Esophagus (tissue), 2 donors: Measurements from ENCODE around the gene OASL. TPM values are rescaled to one million over a fixed set of nuclear protein-coding genes. Genes with fewer than 3 reads are reported as not detected.

Source experiments
- H3K27ac ChIP-seq, 2 donors: one replicate each; pipeline ENCODE4 v1.5.1; 2013; ENCODE audit warnings: low read depth in 2 of 2, mild to moderate bottlenecking in 2 of 2, inconsistent platforms in 1 of 2, low read length in 1 of 2, moderate library complexity in 1 of 2
- H3K27me3 ChIP-seq, 2 donors: one replicate each; pipeline ENCODE4 v1.6.1; 2013; ENCODE audit warnings: low read length in 2 of 2, control low read depth in 1 of 2, mild to moderate bottlenecking in 1 of 2; ENCODE audit not compliant: insufficient read depth in 2 of 2, control insufficient read depth in 1 of 2
- H3K36me3 ChIP-seq, 2 donors: one replicate each; pipeline ENCODE4 v1.6.1; 2013; ENCODE audit warnings: low read length in 1 of 2; ENCODE audit not compliant: control insufficient read depth in 2 of 2, insufficient read depth in 2 of 2
- H3K4me1 ChIP-seq, 2 donors: one replicate each; pipeline ENCODE4 v1.6.1; 2013; ENCODE audit warnings: low read length in 1 of 2; ENCODE audit not compliant: control insufficient read depth in 2 of 2, insufficient read depth in 2 of 2
- H3K4me3 ChIP-seq, 2 donors: one replicate each; pipeline ENCODE4 v1.5.1; 2013; ENCODE audit warnings: low read length in 2 of 2, mild to moderate bottlenecking in 2 of 2, low read depth in 1 of 2, moderate library complexity in 1 of 2
- H3K9me3 ChIP-seq, 2 donors: one replicate each; pipeline ENCODE4 v1.6.1; 2013; ENCODE audit warnings: mild to moderate bottlenecking in 2 of 2, low read depth in 1 of 2, low read length in 1 of 2, moderate library complexity in 1 of 2; ENCODE audit not compliant: control insufficient read depth in 2 of 2, insufficient read depth in 1 of 2
- WGBS, 2 donors: extraction: QIAGEN DNeasy Blood & Tissue Kit; methylation state at CpG; one replicate each; pipeline ENCODE4 v1.1.7; 2013; 5-methylcytosine and 5-hydroxymethylcytosine counted together
- polyA plus RNA-seq, 2 donors: library from polyadenylated mRNA; stranded (reverse); fragments of 200-250 nt; gene quantifications; one replicate each; pipeline ENCODE4 v1.2.3, GENCODE V29; 2013
- donor health status: healthy with polysubstance abuse.
- donor health status: Bipolar disorder and iron deficiency.

The OASL gene
- polyA plus RNA-seq, 2 donors: 0.90 to 1.9 TPM

- Histone ChIP-seq H3K27ac (no peak overlapping the region), H3K9me3 (no peaks in the 10 kb centered on the region), H3K4me1 (no peaks in the 10 kb centered on the region), H3K36me3 (no peaks in the 10 kb centered on the region), H3K4me3 (no peak overlapping the region), H3K27me3 (no peaks in the 10 kb centered on the region)
- 79 to 83% methylated on average over 3 of the region's 3 CpGs for WGBS, 2 donors
Observed at GRCh38 chr12:120984351-120984898, 54.6 kb downstream of the OASL start.

- Histone ChIP-seq H3K4me1 (no peaks in the 10 kb centered on the region), H3K27ac (no peak overlapping the region), H3K27me3 (no peaks in the 10 kb centered on the region), H3K4me3 (no peak overlapping the region), H3K9me3 (no peaks in the 10 kb centered on the region), H3K36me3 (no peaks in the 10 kb centered on the region)
- 70 to 76% methylated on average over 4 of the region's 4 CpGs for WGBS, 2 donors
Observed at GRCh38 chr12:120983759-120984158, 55.3 kb downstream of the OASL start.

- H3K27me3 ChIP-seq: no peaks in the 10 kb centered on the region
- no peaks in the 10 kb centered on the region for H3K36me3 ChIP-seq
- WGBS, 2 donors: 77 to 79% methylated on average over 7 of the region's 7 CpGs
- no peak overlapping the region for H3K27ac ChIP-seq
- no peak overlapping the region for H3K4me3 ChIP-seq
- no peaks in the 10 kb centered on the region for H3K9me3 ChIP-seq
- no peaks in the 10 kb centered on the region for H3K4me1 ChIP-seq
Observed at GRCh38 chr12:120982659-120983058, 56.4 kb downstream of the OASL start.

GRCh38 chr12:120981407-120981941, 57.6 kb downstream of the OASL start:
- Histone ChIP-seq H3K9me3 (no peaks in the 10 kb centered on the region), H3K27ac (no peak overlapping the region), H3K36me3 (no peaks in the 10 kb centered on the region), H3K27me3 (no peaks in the 10 kb centered on the region), H3K4me3 (no peak overlapping the region), H3K4me1 (no peaks in the 10 kb centered on the region)
- 55 to 65% methylated on average over 6 of the region's 6 CpGs for WGBS, 2 donors

- H3K27ac ChIP-seq: no peak overlapping the region
- H3K9me3 ChIP-seq: no peaks in the 10 kb centered on the region
- H3K27me3 ChIP-seq: no peaks in the 10 kb centered on the region
- no peaks in the 10 kb centered on the region for H3K36me3 ChIP-seq
- no peak overlapping the region for H3K4me3 ChIP-seq
- H3K4me1 ChIP-seq: no peaks in the 10 kb centered on the region
- WGBS, 2 donors: 54 to 74% methylated on average over 13 of the region's 13 CpGs
Observed at GRCh38 chr12:120980800-120981368, 58.2 kb downstream of the OASL start.

- no peaks in the 10 kb centered on the region for H3K4me1 ChIP-seq
- no peak overlapping the region for H3K27ac ChIP-seq
- no peaks in the 10 kb centered on the region for H3K27me3 ChIP-seq
- no peaks in the 10 kb centered on the region for H3K36me3 ChIP-seq
- H3K9me3 ChIP-seq: no peaks in the 10 kb centered on the region
- no peak overlapping the region for H3K4me3 ChIP-seq
- 62 to 69% methylated on average over 11 of the region's 11 CpGs for WGBS, 2 donors
Observed at GRCh38 chr12:120979862-120980696, 59.0 kb downstream of the OASL start.

GRCh38 chr12:120979220-120979861, 59.7 kb downstream of the OASL start:
- Histone ChIP-seq H3K4me1 (no peaks in the 10 kb centered on the region), H3K4me3 (no peak overlapping the region), H3K27me3 (no peaks in the 10 kb centered on the region), H3K9me3 (no peaks in the 10 kb centered on the region), H3K36me3 (no peaks in the 10 kb centered on the region), H3K27ac (no peak overlapping the region)
- WGBS, 2 donors: 64 to 85% methylated on average over 10 of the region's 10 CpGs

- no peak within 1 kb of the TSS for H3K4me3 ChIP-seq
- 51 to 74% methylated on average over 40 of the region's 40 CpGs for WGBS, 2 donors
- H3K9me3 ChIP-seq: no peaks in the 10 kb centered on the region
- no peaks in the 10 kb centered on the region for H3K27me3 ChIP-seq
- peak within 1 kb of the TSS in 1 of 2 donors; percentile 14 for H3K27ac ChIP-seq
- no peaks in the 10 kb centered on the region for H3K4me1 ChIP-seq
- no peaks in the 10 kb centered on the region for H3K36me3 ChIP-seq
Observed at GRCh38 chr12:120978296-120979219, 60.5 kb downstream of the OASL start, which contains the start of gene HNF1A. Gene HNF1A, plus strand, starts transcription at chr12:120978543. Its CDS starts 226 bp downstream, at chr12:120978769.
